Measurements from ENCODE around the gene MRC1. TPM values are rescaled to one million over a fixed set of nuclear protein-coding genes. Genes with fewer than 3 reads are reported as not detected.

MRC1 gene
- total RNA-seq, 1 donor from 2014 or later = 0.07 TPM

GRCh38 chr10:17838080-17838648, 29.0 kb downstream of the MRC1 start:
- no peaks in the 10 kb centered on the region for H3K36me3 Mint-ChIP-seq (ENCODE audit: low read depth, unreplicated experiment)
- H3K9me3 Mint-ChIP-seq (ENCODE audit: unreplicated experiment) = no peaks in the 10 kb centered on the region
- no peak for TF ChIP-seq EZH2 (IDR thresholded peaks at IDR 0.05; ENCODE audit: insufficient read depth, low read length)
- TF ChIP-seq CTCF (IDR thresholded peaks at IDR 0.05; ENCODE audit: insufficient read depth, low read depth, low read length) = no peak
- Histone ChIP-seq H3K4me2 (ENCODE audit: low read length) (no peak overlapping the region), H3K79me2 (ENCODE audit: insufficient read depth, low read length) (no peaks in the 10 kb centered on the region), H3K9ac (ENCODE audit: low read length) (no peak overlapping the region), H4K20me1 (ENCODE audit: insufficient read depth, low read length) (no peaks in the 10 kb centered on the region), H3K27me3 (ENCODE audit: insufficient read depth, low read length) (no peaks in the 10 kb centered on the region), H3K9me3 (ENCODE audit: insufficient read depth, low read depth, low read length) (no peaks in the 10 kb centered on the region), H2AFZ (ENCODE audit: low read depth, low read length) (no peak overlapping the region), H3K36me3 (ENCODE audit: insufficient read depth, low read length) (no peaks in the 10 kb centered on the region), H3K4me3 (ENCODE audit: insufficient read depth, low read depth, low read length) (no peak overlapping the region), H3K4me1 (ENCODE audit: insufficient read depth, low read length) (peaks cover 20% of the 10 kb centered on the region), H3K27ac (ENCODE audit: low read depth, low read length) (no peak overlapping the region)
- H3K4me3 Mint-ChIP-seq (ENCODE audit: unreplicated experiment) = no peak overlapping the region
- FAIRE-seq (no peak), DNase-seq (ENCODE audit: low read depth) (no peak)
- peaks cover 15% of the 10 kb centered on the region for H3K4me1 Mint-ChIP-seq (ENCODE audit: low read depth, unreplicated experiment)
- H3K27me3 Mint-ChIP-seq (ENCODE audit: low read depth, unreplicated experiment) = no peaks in the 10 kb centered on the region
- no peak overlapping the region for H3K27ac Mint-ChIP-seq (ENCODE audit: unreplicated experiment)

DNA sequence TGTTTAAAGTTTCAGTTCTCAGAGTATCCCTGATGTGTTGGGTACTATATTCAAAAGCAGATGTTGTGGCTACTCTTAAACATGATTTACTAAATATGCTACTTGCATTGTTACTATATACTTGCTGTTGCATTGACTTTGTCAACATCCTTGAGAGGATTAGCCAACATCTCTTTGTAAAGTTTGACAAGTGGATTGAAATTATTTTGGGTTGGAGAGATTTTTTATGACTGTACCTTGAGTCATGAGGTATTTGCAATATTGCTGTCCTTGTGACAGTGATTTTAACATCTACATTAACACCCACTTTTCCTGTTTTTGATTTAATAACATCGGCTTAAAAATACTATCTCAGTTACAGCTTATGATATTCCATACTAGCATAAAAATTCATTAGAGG, 31.9 kb downstream of the MRC1 start:
- no peak for DNase-seq (ENCODE audit: low read depth)
- FAIRE-seq = peak; percentile 94
- peaks cover 9% of the 10 kb centered on the region for H3K4me1 ChIP-seq (ENCODE audit: insufficient read depth, low read length)
- Mint-ChIP-seq H3K27ac (ENCODE audit: unreplicated experiment) (no peak overlapping the region), H3K4me3 (ENCODE audit: unreplicated experiment) (no peak overlapping the region), H3K27me3 (ENCODE audit: low read depth, unreplicated experiment) (no peaks in the 10 kb centered on the region), H3K36me3 (ENCODE audit: low read depth, unreplicated experiment) (no peaks in the 10 kb centered on the region), H3K9me3 (ENCODE audit: unreplicated experiment) (no peaks in the 10 kb centered on the region), H3K4me1 (ENCODE audit: low read depth, unreplicated experiment) (peaks cover 7% of the 10 kb centered on the region)
- H3K9ac ChIP-seq (ENCODE audit: low read length) = no peak overlapping the region
- no peaks in the 10 kb centered on the region for H3K79me2 ChIP-seq (ENCODE audit: insufficient read depth, low read length)
- H2AFZ ChIP-seq (ENCODE audit: low read depth, low read length) = no peak overlapping the region
- no peaks in the 10 kb centered on the region for H4K20me1 ChIP-seq (ENCODE audit: insufficient read depth, low read length)
- H3K36me3 ChIP-seq (ENCODE audit: insufficient read depth, low read length) = no peaks in the 10 kb centered on the region
- H3K27ac ChIP-seq (ENCODE audit: low read depth, low read length) = no peak overlapping the region
- no peaks in the 10 kb centered on the region for H3K9me3 ChIP-seq (ENCODE audit: insufficient read depth, low read depth, low read length)
- H3K27me3 ChIP-seq (ENCODE audit: insufficient read depth, low read length) = no peaks in the 10 kb centered on the region
- H3K4me2 ChIP-seq (ENCODE audit: low read length) = no peak overlapping the region
- H3K4me3 ChIP-seq (ENCODE audit: insufficient read depth, low read depth, low read length) = no peak overlapping the region
- TF ChIP-seq EZH2 (IDR thresholded peaks at IDR 0.05; ENCODE audit: insufficient read depth, low read length) (no peak), CTCF (IDR thresholded peaks at IDR 0.05; ENCODE audit: insufficient read depth, low read depth, low read length) (no peak)

DNA sequence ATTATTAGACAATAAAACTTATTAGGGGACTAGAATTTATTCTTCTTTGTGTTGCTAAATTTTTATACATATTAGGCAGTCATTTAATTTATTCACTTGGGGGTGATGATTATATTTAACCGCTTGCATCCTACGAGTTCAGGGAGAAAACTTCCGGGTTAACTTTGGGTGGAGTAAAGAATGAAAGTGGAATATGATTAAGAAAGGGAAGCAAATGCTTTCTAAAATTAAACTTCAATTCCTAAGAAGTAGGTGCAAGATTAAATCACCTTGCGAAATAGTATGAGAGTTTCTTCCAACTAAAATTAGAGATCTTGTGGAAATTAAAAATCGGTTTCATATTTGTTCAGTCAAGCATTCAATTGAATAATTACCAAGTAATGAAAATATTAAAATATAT, 33.5 kb downstream of the MRC1 start:
- no peak for FAIRE-seq
- no peaks in the 10 kb centered on the region for H3K36me3 ChIP-seq (ENCODE audit: insufficient read depth, low read length)

More for the DNA sequence above, 33.5 kb downstream of the MRC1 start:
- Histone ChIP-seq H2AFZ (ENCODE audit: low read depth, low read length) (no peak overlapping the region), H3K27ac (ENCODE audit: low read depth, low read length) (no peak overlapping the region), H3K27me3 (ENCODE audit: insufficient read depth, low read length) (no peaks in the 10 kb centered on the region), H3K4me1 (ENCODE audit: insufficient read depth, low read length) (no peaks in the 10 kb centered on the region), H3K9ac (ENCODE audit: low read length) (no peak overlapping the region), H3K79me2 (ENCODE audit: insufficient read depth, low read length) (no peaks in the 10 kb centered on the region), H3K9me3 (ENCODE audit: insufficient read depth, low read depth, low read length) (no peaks in the 10 kb centered on the region), H3K4me3 (ENCODE audit: insufficient read depth, low read depth, low read length) (no peak overlapping the region), H3K4me2 (ENCODE audit: low read length) (no peak overlapping the region), H4K20me1 (ENCODE audit: insufficient read depth, low read length) (no peaks in the 10 kb centered on the region)
- no peaks in the 10 kb centered on the region for H3K9me3 Mint-ChIP-seq (ENCODE audit: unreplicated experiment)
- no peak overlapping the region for H3K27ac Mint-ChIP-seq (ENCODE audit: unreplicated experiment)
- no peaks in the 10 kb centered on the region for H3K27me3 Mint-ChIP-seq (ENCODE audit: low read depth, unreplicated experiment)
- H3K4me1 Mint-ChIP-seq (ENCODE audit: low read depth, unreplicated experiment) = no peaks in the 10 kb centered on the region
- H3K36me3 Mint-ChIP-seq (ENCODE audit: low read depth, unreplicated experiment) = no peaks in the 10 kb centered on the region
- H3K4me3 Mint-ChIP-seq (ENCODE audit: unreplicated experiment) = no peak overlapping the region
- DNase-seq (ENCODE audit: low read depth) = no peak
- TF ChIP-seq EZH2 (IDR thresholded peaks at IDR 0.05; ENCODE audit: insufficient read depth, low read length) (no peak), CTCF (IDR thresholded peaks at IDR 0.05; ENCODE audit: insufficient read depth, low read depth, low read length) (no peak)
